Measurements from ENCODE around the gene DCDC2B.
"Not testable (repeated sequence)": the region's sequence is repeated elsewhere in the genome, so short reads cannot be mapped to it uniquely, and the experiment has no call there.

The DCDC2B gene

GRCh38 chr1:32257227-32257508, 48.3 kb downstream of the DCDC2B start:
- H3K4me3 ChIP-seq (ENCODE audit: low read length): no peak overlapping the region
- no peak for DNase-seq (ENCODE audit: low read depth)
- no peak for TF ChIP-seq CTCF (conservative IDR thresholded peaks at IDR 0.05; ENCODE audit: low read length)

GRCh38 chr1:32263236-32263593, 54.3 kb downstream of the DCDC2B start:
- H3K4me3 ChIP-seq (ENCODE audit: low read length); DNase-seq (ENCODE audit: low read depth): not testable (repeated sequence)

- no peak for TF ChIP-seq CTCF (conservative IDR thresholded peaks at IDR 0.05; ENCODE audit: low read length)
- no peak for DNase-seq (ENCODE audit: low read depth)
- no peak overlapping the region for H3K4me3 ChIP-seq (ENCODE audit: low read length)
Measured at GRCh38 chr1:32263744-32264143, 54.9 kb downstream of the DCDC2B start.
